Stimulated activated CD4-positive, alpha-beta T cell treated with anti-CD3 and anti-CD28 coated beads, Interleukin-15, amount 100 ng/mL, for 1 hour (primary cell): Measurements from ENCODE around the gene CORO2B.
"Not testable (repeated sequence)": the region's sequence is repeated elsewhere in the genome, so short reads cannot be mapped to it uniquely, and the experiment has no call there.

Source experiments
- DNase-seq, 2 donors: peaks; one replicate each; pipeline ENCODE4 v3.0.0-alpha.2; 2020; ENCODE audit warnings: low read depth in 1 of 2, low spot score in 1 of 2

CORO2B gene

GRCh38 chr15:68719672-68720071 lies 140.9 kb downstream of the CORO2B start:
- no peak for DNase-seq

GRCh38 chr15:68721886-68722285 lies 143.1 kb downstream of the CORO2B start:
- DNase-seq: no peak

GRCh38 chr15:68725736-68726135 lies 146.9 kb downstream of the CORO2B start:
- DNase-seq: no peak

GRCh38 chr15:68726246-68726645 lies 147.5 kb downstream of the CORO2B start:
- DNase-seq: no peak

- DNase-seq: no peak
Observed at GRCh38 chr15:68729789-68730411, 151.1 kb downstream of the CORO2B start.

GRCh38 chr15:68730471-68730919 lies 151.7 kb downstream of the CORO2B start:
- no peak for DNase-seq

- DNase-seq: no peak
Observed at GRCh38 chr15:68730976-68731897, 152.4 kb downstream of the CORO2B start.

GRCh38 chr15:68732451-68732850 lies 153.7 kb downstream of the CORO2B start:
- no peak for DNase-seq

- DNase-seq: no peak
Observed at GRCh38 chr15:68733666-68734065, 154.9 kb downstream of the CORO2B start.

GRCh38 chr15:68734352-68734751 lies 155.6 kb downstream of the CORO2B start:
- DNase-seq: no peak

- no peak for DNase-seq
Observed at GRCh38 chr15:68734881-68735280, 156.1 kb downstream of the CORO2B start.

- DNase-seq: no peak
Observed at GRCh38 chr15:68735610-68736009, 156.8 kb downstream of the CORO2B start.

GRCh38 chr15:68739390-68740080 lies 160.7 kb downstream of the CORO2B start:
- DNase-seq: no peak

- no peak for DNase-seq
Observed at GRCh38 chr15:68743256-68743655, 164.5 kb downstream of the CORO2B start.

GRCh38 chr15:68749365-68749764 lies 170.6 kb downstream of the CORO2B start:
- DNase-seq: no peak

- DNase-seq: no peak
Observed at GRCh38 chr15:68749793-68750192, 171.0 kb downstream of the CORO2B start.

- DNase-seq: no peak
Observed at GRCh38 chr15:68751622-68752021, 172.8 kb downstream of the CORO2B start.

GRCh38 chr15:68755731-68756130 lies 176.9 kb downstream of the CORO2B start:
- DNase-seq: no peak

- DNase-seq: not testable (repeated sequence)
Observed at GRCh38 chr15:68759982-68760579, 181.3 kb downstream of the CORO2B start.

GRCh38 chr15:68763063-68763462 lies 184.3 kb downstream of the CORO2B start:
- no peak for DNase-seq

- DNase-seq: no peak
Observed at GRCh38 chr15:68764090-68764489, 185.3 kb downstream of the CORO2B start.
